ENCODE data around the gene ITPR3. TPM values are rescaled to one million over a fixed set of nuclear protein-coding genes. Genes with fewer than 3 reads are reported as not detected.

The ITPR3 gene
- total RNA-seq, 2 donors from 2014 or later = 21.8 to 99.1 TPM

GRCh38 chr6:33616913-33617312 lies 4.2 kb upstream of the ITPR3 start:
- H3K4me3 ChIP-seq = no peak overlapping the region
- intact Hi-C loops (cut with DNase I) = no loop called here
- no peaks in the 10 kb centered on the region for H3K27me3 ChIP-seq (replicated peaks; ENCODE audit: insufficient read depth)
- no peaks in the 10 kb centered on the region for H3K9me3 ChIP-seq
- no peak for DNase-seq (ENCODE audit: low spot score)
- 93% methylated on average over 4 of the region's 4 CpGs for WGBS
- no peak for TF ChIP-seq CTCF (IDR thresholded peaks at IDR 0.05)
- no peak for TF ChIP-seq POLR2AphosphoS5 (IDR thresholded peaks at IDR 0.05)
- no peak for TF ChIP-seq POLR2A (IDR thresholded peaks at IDR 0.05)
- H3K36me3 ChIP-seq = no peaks in the 10 kb centered on the region
- H3K27ac ChIP-seq = no peak overlapping the region
- H3K4me1 ChIP-seq (replicated peaks) = no peaks in the 10 kb centered on the region

DNA sequence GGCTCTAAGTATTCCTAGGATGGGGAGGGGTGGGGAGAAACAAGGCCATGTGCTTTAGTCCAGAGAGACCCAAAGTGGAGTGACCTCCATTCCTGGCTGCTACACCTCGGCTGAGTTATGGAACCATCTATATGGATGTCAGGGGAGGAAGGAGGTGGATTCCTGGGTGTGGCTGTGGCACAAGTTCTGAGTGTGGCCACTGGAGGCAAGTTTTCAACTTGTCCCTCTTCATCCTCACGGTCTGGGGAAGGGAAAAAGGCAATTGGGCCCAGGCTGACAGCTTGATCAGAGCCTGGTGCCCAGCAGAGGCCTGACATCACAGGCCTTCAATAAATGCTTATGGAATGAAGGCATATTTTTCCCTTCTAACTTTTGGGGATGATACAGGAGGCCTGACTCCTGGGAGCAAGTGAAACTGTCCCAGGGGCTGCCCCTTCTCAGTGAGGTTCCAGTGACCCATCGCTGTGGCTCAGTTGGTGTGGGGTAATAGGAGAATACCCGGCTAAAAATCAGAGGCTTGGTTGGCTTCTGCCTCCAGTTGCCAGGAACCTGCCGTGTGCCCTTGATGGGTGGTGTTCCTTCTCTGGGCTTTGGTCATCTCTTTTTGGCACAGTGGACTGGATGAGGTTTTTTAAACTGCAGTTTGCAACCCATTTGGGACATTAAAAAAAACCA lies 1.8 kb upstream of the ITPR3 start:
- Histone ChIP-seq H3K4me1 (replicated peaks) (no peaks in the 10 kb centered on the region), H3K4me3 (no peak overlapping the region), H3K27ac (peak overlapping the region in 1 of 2 donors; percentile 85), H3K9me3 (no peaks in the 10 kb centered on the region), H3K36me3 (no peaks in the 10 kb centered on the region), H3K27me3 (replicated peaks; ENCODE audit: insufficient read depth) (no peaks in the 10 kb centered on the region)
- no peak for DNase-seq (ENCODE audit: low spot score)
- intact Hi-C loops (cut with DNase I) = no loop called here
- 62% methylated on average over 5 of the region's 5 CpGs for WGBS
- no peak for TF ChIP-seq POLR2AphosphoS5 (IDR thresholded peaks at IDR 0.05)
- TF ChIP-seq POLR2A (IDR thresholded peaks at IDR 0.05) = no peak
- peak in 1 of 4 experiments; percentile 13 for TF ChIP-seq CTCF (IDR thresholded peaks at IDR 0.05)

- no peaks in the 10 kb centered on the region for H3K9me3 ChIP-seq
- DNase-seq (ENCODE audit: low spot score) = peak; percentile 49
- H3K27me3 ChIP-seq (replicated peaks; ENCODE audit: insufficient read depth) = no peaks in the 10 kb centered on the region
- TF ChIP-seq CTCF (IDR thresholded peaks at IDR 0.05) (no peak), POLR2AphosphoS5 (IDR thresholded peaks at IDR 0.05) (peak; percentile 28)
- WGBS = under 1% methylated on average over 29 of the region's 29 CpGs
- no peaks in the 10 kb centered on the region for H3K36me3 ChIP-seq
- no peaks in the 10 kb centered on the region for H3K4me1 ChIP-seq (replicated peaks)
- H3K4me3 ChIP-seq = peak overlapping the region; percentile 59 to 70
- intact Hi-C loops (cut with DNase I) = no loop called here
- peak overlapping the region; percentile 57 to 85 for H3K27ac ChIP-seq
Measured at GRCh38 chr6:33620158-33620855, 815 bp upstream of the ITPR3 start.

- peak; percentile 47 for DNase-seq (ENCODE audit: low spot score)
- peak overlapping the region; percentile 84 to 85 for H3K27ac ChIP-seq
- 13% methylated on average over 36 of the region's 39 CpGs for WGBS
- intact Hi-C loops (cut with DNase I) = no loop called here
- TF ChIP-seq POLR2AphosphoS5 (IDR thresholded peaks at IDR 0.05) (peak; percentile 32), POLR2A (IDR thresholded peaks at IDR 0.05) (peak; percentile 26), CTCF (IDR thresholded peaks at IDR 0.05) (no peak)
- no peaks in the 10 kb centered on the region for H3K27me3 ChIP-seq (replicated peaks; ENCODE audit: insufficient read depth)
- no peaks in the 10 kb centered on the region for H3K9me3 ChIP-seq
- H3K4me3 ChIP-seq = peak overlapping the region; percentile 59 to 70
- H3K4me1 ChIP-seq (replicated peaks) = no peaks in the 10 kb centered on the region
- no peaks in the 10 kb centered on the region for H3K36me3 ChIP-seq
Measured at GRCh38 chr6:33621711-33622388, 728 bp downstream of the ITPR3 start.

Data from prostate gland (tissue), 2 donors.